ENCODE measurements around the gene CEP112. TPM values are rescaled to one million over a fixed set of nuclear protein-coding genes. Genes with fewer than 3 reads are reported as not detected.

The CEP112 gene
- polyA plus RNA-seq, 1 donor (not counting 4 experiments of a cell fraction or from before 2014, with no cell fraction given): 2.6 TPM

GRCh38 chr17:66221343-66221742 lies 29.4 kb upstream of the CEP112 start:
- H3K79me2 ChIP-seq (ENCODE audit: control insufficient read depth, insufficient read depth, low read length): no peaks in the 10 kb centered on the region
- DNase-seq (ENCODE audit: low read depth, low spot score) (no peak), FAIRE-seq (no peak)
- H3K9ac ChIP-seq (ENCODE audit: control insufficient read depth, extremely low read depth, insufficient read depth, low read length): no peak overlapping the region
- no peak overlapping the region for H3K4me3 ChIP-seq (ENCODE audit: control insufficient read depth in 2 of 3, extremely low read depth in 1 of 3, insufficient read depth in 2 of 3, low read depth in 1 of 3, low read length in 3 of 3)
- H3K4me2 ChIP-seq (ENCODE audit: control insufficient read depth, extremely low read depth, insufficient read depth, low read depth, low read length): no peak overlapping the region
- H3K9me3 ChIP-seq (ENCODE audit: control insufficient read depth, low read depth, low read length): no peaks in the 10 kb centered on the region
- H3K9me1 ChIP-seq (ENCODE audit: control insufficient read depth, extremely low read depth, insufficient read depth, low read length): no peaks in the 10 kb centered on the region
- no peaks in the 10 kb centered on the region for H4K20me1 ChIP-seq (ENCODE audit: control insufficient read depth, extremely low read depth, insufficient read depth, low read length)
- no peaks in the 10 kb centered on the region for H3K4me1 ChIP-seq (ENCODE audit: control insufficient read depth, extremely low read depth, insufficient read depth, low read length)
- no peak overlapping the region for H3K27ac ChIP-seq (ENCODE audit: control insufficient read depth, insufficient read depth, low read length)
- TF ChIP-seq CTCF (optimal IDR thresholded peaks at IDR 0.05 in 1 of 3, IDR thresholded peaks at IDR 0.05 in 1 of 3, conservative IDR thresholded peaks at IDR 0.05 in 1 of 3; ENCODE audit: extremely low read depth in 1 of 3, insufficient read depth in 2 of 3, low read length in 3 of 3) (no peak), EZH2 (IDR thresholded peaks at IDR 0.05; ENCODE audit: low read length) (no peak)
- H2AFZ ChIP-seq (ENCODE audit: control insufficient read depth, low read length): no peak overlapping the region
- H3K36me3 ChIP-seq (ENCODE audit: control insufficient read depth in 2 of 2, extremely low read depth in 1 of 2, insufficient read depth in 2 of 2, low read length in 2 of 2): no peaks in the 10 kb centered on the region
- no peaks in the 10 kb centered on the region for H3K27me3 ChIP-seq (ENCODE audit: control insufficient read depth, extremely low read depth, insufficient read depth, low read length)
- dilution Hi-C loops (cut with MboI; ENCODE audit: extremely low pct_ligation_motif_present, low sequenced_read_pairs): no loop called here

- H3K9me1 ChIP-seq (ENCODE audit: control insufficient read depth, extremely low read depth, insufficient read depth, low read length): no peaks in the 10 kb centered on the region
- no peaks in the 10 kb centered on the region for H3K9me3 ChIP-seq (ENCODE audit: control insufficient read depth, low read depth, low read length)
- no peak for DNase-seq (ENCODE audit: low read depth, low spot score)
- H3K9ac ChIP-seq (ENCODE audit: control insufficient read depth, extremely low read depth, insufficient read depth, low read length): no peak overlapping the region
- H3K4me1 ChIP-seq (ENCODE audit: control insufficient read depth, extremely low read depth, insufficient read depth, low read length): no peaks in the 10 kb centered on the region
- H3K4me3 ChIP-seq (ENCODE audit: control insufficient read depth in 2 of 3, extremely low read depth in 1 of 3, insufficient read depth in 2 of 3, low read depth in 1 of 3, low read length in 3 of 3): no peak overlapping the region
- no peaks in the 10 kb centered on the region for H4K20me1 ChIP-seq (ENCODE audit: control insufficient read depth, extremely low read depth, insufficient read depth, low read length)
- dilution Hi-C loops (cut with MboI; ENCODE audit: extremely low pct_ligation_motif_present, low sequenced_read_pairs): no loop called here
- H3K79me2 ChIP-seq (ENCODE audit: control insufficient read depth, insufficient read depth, low read length): no peaks in the 10 kb centered on the region
- H3K36me3 ChIP-seq (ENCODE audit: control insufficient read depth in 2 of 2, extremely low read depth in 1 of 2, insufficient read depth in 2 of 2, low read length in 2 of 2): no peaks in the 10 kb centered on the region
- TF ChIP-seq CTCF (optimal IDR thresholded peaks at IDR 0.05 in 1 of 3, IDR thresholded peaks at IDR 0.05 in 1 of 3, conservative IDR thresholded peaks at IDR 0.05 in 1 of 3; ENCODE audit: extremely low read depth in 1 of 3, insufficient read depth in 2 of 3, low read length in 3 of 3) (no peak), EZH2 (IDR thresholded peaks at IDR 0.05; ENCODE audit: low read length) (no peak)
- H3K27me3 ChIP-seq (ENCODE audit: control insufficient read depth, extremely low read depth, insufficient read depth, low read length): peaks cover 3% of the 10 kb centered on the region
- FAIRE-seq: no peak
- no peak overlapping the region for H2AFZ ChIP-seq (ENCODE audit: control insufficient read depth, low read length)
- H3K27ac ChIP-seq (ENCODE audit: control insufficient read depth, insufficient read depth, low read length): no peak overlapping the region
- H3K4me2 ChIP-seq (ENCODE audit: control insufficient read depth, extremely low read depth, insufficient read depth, low read depth, low read length): no peak overlapping the region
Observed at GRCh38 chr17:66220079-66220835, 28.3 kb upstream of the CEP112 start.

All from keratinocyte (primary cell).